Measurements from ENCODE around the gene FADS1. TPM values are rescaled to one million over a fixed set of nuclear protein-coding genes. Genes with fewer than 3 reads are reported as not detected.

Gene FADS1
- total RNA-seq, 1 experiment from 2014 or later: 150 TPM

GRCh38 chr11:61805146-61805545, 11.7 kb downstream of the FADS1 start:
- H3K27ac ChIP-seq: no peak overlapping the region
- H3K4me2 ChIP-seq: no peak overlapping the region
- CTCF ChIA-PET: interaction anchor here (0.5 kb wide), 1 partner anchor 31 kb away, joined by 3 read pairs; no protein-coding TSS in a partner anchor
- POLR2A ChIA-PET (ENCODE audit: unreplicated experiment): no interaction called here
- intact Hi-C loops (cut with micrococcal nuclease; ENCODE audit: unreplicated experiment): no loop called here
- no peaks in the 10 kb centered on the region for H3K9me3 ChIP-seq (ENCODE audit: insufficient read depth, low read depth)
- H2AFZ ChIP-seq: no peak overlapping the region
- TF ChIP-seq CTCF (conservative IDR thresholded peaks at IDR 0.05) (no peak), EZH2 (IDR thresholded peaks at IDR 0.05; ENCODE audit: low read depth) (no peak)
- no peaks in the 10 kb centered on the region for H3K79me2 ChIP-seq (ENCODE audit: low read depth)
- no peaks in the 10 kb centered on the region for H3K9me2 ChIP-seq (ENCODE audit: insufficient read depth)
- H3K36me3 ChIP-seq (ENCODE audit: low read depth): peaks cover 27% of the 10 kb centered on the region
- H4K20me1 ChIP-seq (ENCODE audit: insufficient read depth): no peaks in the 10 kb centered on the region; the same call in 1 of the 2 replicates
- H3F3A ChIP-seq (ENCODE audit: insufficient read depth, low read depth): peaks cover 24% of the 10 kb centered on the region; the same call in 1 of the 2 replicates
- H3K27me3 ChIP-seq (ENCODE audit: insufficient read depth, low read depth): no peaks in the 10 kb centered on the region
- H3K4me3 ChIP-seq: no peak overlapping the region
- no peaks in the 10 kb centered on the region for H3K4me1 ChIP-seq (replicated peaks; ENCODE audit: insufficient read depth)
- DNase-seq: no peak
- BruUV-seq (replicated peaks): no TSS peak

GRCh38 chr11:61803889-61804647, 12.7 kb downstream of the FADS1 start:
- H3K9me2 ChIP-seq (ENCODE audit: insufficient read depth): no peaks in the 10 kb centered on the region
- POLR2A ChIA-PET (ENCODE audit: unreplicated experiment): no interaction called here
- intact Hi-C loops (cut with micrococcal nuclease; ENCODE audit: unreplicated experiment): no loop called here
- H3K79me2 ChIP-seq (ENCODE audit: low read depth): no peaks in the 10 kb centered on the region
- no peaks in the 10 kb centered on the region; the same call in 1 of the 2 replicates for H4K20me1 ChIP-seq (ENCODE audit: insufficient read depth)
- CTCF ChIA-PET: interaction anchor here (0.6 kb wide), 2 partner anchors 27 to 93 kb away, joined by 3 to 10 read pairs; no protein-coding TSS in a partner anchor
- no peak overlapping the region for H3K4me3 ChIP-seq
- H3K4me1 ChIP-seq (replicated peaks; ENCODE audit: insufficient read depth): no peaks in the 10 kb centered on the region
- H3K36me3 ChIP-seq (ENCODE audit: low read depth): peaks cover 18% of the 10 kb centered on the region; the same call in 1 of the 2 replicates
- no peak overlapping the region for H3K4me2 ChIP-seq
- no peaks in the 10 kb centered on the region for H3K9me3 ChIP-seq (ENCODE audit: insufficient read depth, low read depth)
- no peak for TF ChIP-seq EZH2 (IDR thresholded peaks at IDR 0.05; ENCODE audit: low read depth)
- TF ChIP-seq CTCF (conservative IDR thresholded peaks at IDR 0.05): no peak
- H3F3A ChIP-seq (ENCODE audit: insufficient read depth, low read depth): peaks cover 34% of the 10 kb centered on the region; the same call in 1 of the 2 replicates
- H3K27me3 ChIP-seq (ENCODE audit: insufficient read depth, low read depth): no peaks in the 10 kb centered on the region
- no peak for DNase-seq
- no peak overlapping the region for H2AFZ ChIP-seq
- H3K27ac ChIP-seq: no peak overlapping the region
- no TSS peak for BruUV-seq (replicated peaks)

- H3K9me2 ChIP-seq (ENCODE audit: insufficient read depth): no peaks in the 10 kb centered on the region
- no peak overlapping the region for H2AFZ ChIP-seq
- TF ChIP-seq EZH2 (IDR thresholded peaks at IDR 0.05; ENCODE audit: low read depth) (no peak), CTCF (conservative IDR thresholded peaks at IDR 0.05) (no peak)
- no peak overlapping the region for H3K27ac ChIP-seq
- POLR2A ChIA-PET (ENCODE audit: unreplicated experiment): no interaction called here
- intact Hi-C loops (cut with micrococcal nuclease; ENCODE audit: unreplicated experiment): no loop called here
- H3K4me3 ChIP-seq: no peak overlapping the region
- CTCF ChIA-PET: no interaction called here
- peaks cover 12% of the 10 kb centered on the region; the same call in 1 of the 2 replicates for H3K79me2 ChIP-seq (ENCODE audit: low read depth)
- H4K20me1 ChIP-seq (ENCODE audit: insufficient read depth): no peaks in the 10 kb centered on the region; the same call in none of the 2 replicates
- H3K4me1 ChIP-seq (replicated peaks; ENCODE audit: insufficient read depth): no peaks in the 10 kb centered on the region
- peaks cover 14% of the 10 kb centered on the region; the same call in 1 of the 2 replicates for H3K36me3 ChIP-seq (ENCODE audit: low read depth)
- H3F3A ChIP-seq (ENCODE audit: insufficient read depth, low read depth): peaks cover 47% of the 10 kb centered on the region; the same call in 1 of the 2 replicates
- no peak for DNase-seq
- no TSS peak for BruUV-seq (replicated peaks)
- H3K27me3 ChIP-seq (ENCODE audit: insufficient read depth, low read depth): no peaks in the 10 kb centered on the region
- no peaks in the 10 kb centered on the region for H3K9me3 ChIP-seq (ENCODE audit: insufficient read depth, low read depth)
- H3K4me2 ChIP-seq: no peak overlapping the region
These were observed 14.2 kb downstream of the FADS1 start for GRCh38 chr11:61802605-61803004.

All from PC-9 (cell line).